HG03135 (cell line): ENCODE measurements around the gene ZNF460.

Source experiments
- ATAC-seq: cut with Tn5 transposase; IDR thresholded peaks from one replicate; pipeline ENCODE4 v1.9.1; 2021; ENCODE audit warnings: mild to moderate bottlenecking, moderate library complexity; ENCODE audit not compliant: unreplicated experiment

Gene ZNF460

DNA sequence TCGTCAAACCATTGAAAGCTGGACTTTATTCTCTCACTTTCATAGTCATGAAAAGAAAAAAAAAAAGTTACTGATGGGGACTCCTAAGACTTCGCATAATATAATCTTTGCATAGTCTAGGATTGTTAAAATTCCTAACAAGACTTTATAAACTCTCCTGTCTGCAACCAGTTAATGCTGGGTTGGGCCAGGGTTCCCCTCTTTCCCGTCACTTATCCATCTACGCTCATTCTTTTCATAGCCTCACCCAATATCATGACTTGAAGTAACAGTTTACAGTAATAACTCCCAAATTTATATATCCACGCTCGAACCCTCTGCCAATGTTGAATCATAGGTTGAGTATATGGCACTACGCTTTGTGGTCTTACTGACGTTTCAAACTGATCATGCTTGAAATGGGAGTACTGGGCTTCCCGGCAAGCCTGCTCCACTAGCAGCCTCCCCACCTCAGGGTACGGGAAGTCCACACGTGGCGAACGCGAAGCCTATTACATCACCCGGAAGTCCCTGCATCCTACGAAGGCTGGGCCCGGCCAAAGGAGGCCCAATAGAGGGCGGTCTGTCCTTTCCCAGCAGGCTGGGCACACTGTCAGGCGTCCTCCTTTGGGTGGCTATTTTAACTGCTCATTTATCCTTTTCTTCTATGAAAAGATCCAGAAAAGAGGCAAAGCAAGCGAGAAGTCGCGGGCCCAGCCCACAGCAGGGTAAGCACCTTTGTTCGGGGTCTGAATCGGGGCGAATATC lies 694 bp upstream of the ZNF460 start:
- ATAC-seq: peak; percentile 65

GRCh38 chr19:57280962-57281400 lies 696 bp downstream of the ZNF460 start:
- ATAC-seq: peak; percentile 2

GRCh38 chr19:57282011-57282643 lies 1.8 kb downstream of the ZNF460 start:
- ATAC-seq: no peak

DNA sequence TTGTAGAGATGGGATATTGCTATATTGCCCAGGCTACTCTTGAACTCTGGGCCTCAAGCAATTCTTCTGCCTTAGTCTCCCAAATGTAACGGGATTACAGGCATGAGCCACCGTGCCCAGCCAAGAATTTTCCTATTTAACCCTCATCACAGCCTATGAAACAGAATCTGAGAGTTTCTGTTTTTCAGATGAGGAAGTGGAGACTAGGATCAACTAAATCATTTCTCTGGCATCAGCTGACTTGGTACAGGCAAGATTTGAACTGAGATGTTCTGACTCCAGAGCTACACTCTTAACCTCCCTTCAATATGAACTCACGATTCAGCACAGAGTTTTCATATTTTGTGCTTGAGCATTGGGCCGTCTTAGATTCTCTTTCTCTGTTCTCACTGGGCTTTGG lies 8.1 kb downstream of the ZNF460 start:
- ATAC-seq: no peak

- no peak for ATAC-seq
Measured at GRCh38 chr19:57290970-57291369, 10.7 kb downstream of the ZNF460 start.

DNA sequence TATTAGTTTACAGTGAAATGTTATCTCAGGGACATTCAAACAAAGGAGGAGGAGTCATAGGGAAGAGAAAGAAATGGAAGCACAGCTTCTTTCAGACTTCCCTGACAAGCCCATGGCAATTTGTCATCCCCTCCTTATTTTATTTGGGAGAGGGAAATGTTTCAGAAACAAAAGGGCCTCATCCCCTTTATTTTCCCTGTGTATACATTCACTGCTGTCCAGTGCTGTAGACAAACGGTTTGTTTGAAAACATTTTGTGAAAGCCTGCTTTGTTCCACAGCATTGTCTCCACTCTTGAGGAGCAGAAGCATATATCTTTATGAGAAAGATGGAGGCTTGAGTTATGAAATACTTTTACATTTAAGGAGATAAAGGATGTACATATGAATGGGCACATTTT lies 12.3 kb downstream of the ZNF460 start:
- ATAC-seq: no peak

DNA sequence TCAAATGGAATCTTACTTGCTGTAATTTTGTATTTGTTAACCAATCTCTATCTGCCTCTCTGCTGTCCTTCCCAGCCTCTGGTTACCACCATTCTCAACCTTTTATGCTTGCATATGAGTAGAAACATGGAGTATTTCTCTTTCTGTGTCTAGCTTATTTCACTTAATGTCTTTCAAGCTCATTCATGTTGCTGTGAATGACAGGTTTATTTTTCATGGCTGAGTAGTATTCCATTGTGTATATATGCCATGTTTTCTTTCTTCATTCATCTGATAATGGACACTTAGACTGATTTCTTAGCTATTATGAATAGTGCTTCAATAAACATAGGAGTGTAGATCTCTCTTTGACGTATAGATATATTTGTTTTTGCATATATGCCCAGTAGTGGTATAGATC lies 13.4 kb downstream of the ZNF460 start:
- no peak for ATAC-seq

GRCh38 chr19:57302020-57302465 lies 21.8 kb downstream of the ZNF460 start:
- ATAC-seq: no peak

DNA sequence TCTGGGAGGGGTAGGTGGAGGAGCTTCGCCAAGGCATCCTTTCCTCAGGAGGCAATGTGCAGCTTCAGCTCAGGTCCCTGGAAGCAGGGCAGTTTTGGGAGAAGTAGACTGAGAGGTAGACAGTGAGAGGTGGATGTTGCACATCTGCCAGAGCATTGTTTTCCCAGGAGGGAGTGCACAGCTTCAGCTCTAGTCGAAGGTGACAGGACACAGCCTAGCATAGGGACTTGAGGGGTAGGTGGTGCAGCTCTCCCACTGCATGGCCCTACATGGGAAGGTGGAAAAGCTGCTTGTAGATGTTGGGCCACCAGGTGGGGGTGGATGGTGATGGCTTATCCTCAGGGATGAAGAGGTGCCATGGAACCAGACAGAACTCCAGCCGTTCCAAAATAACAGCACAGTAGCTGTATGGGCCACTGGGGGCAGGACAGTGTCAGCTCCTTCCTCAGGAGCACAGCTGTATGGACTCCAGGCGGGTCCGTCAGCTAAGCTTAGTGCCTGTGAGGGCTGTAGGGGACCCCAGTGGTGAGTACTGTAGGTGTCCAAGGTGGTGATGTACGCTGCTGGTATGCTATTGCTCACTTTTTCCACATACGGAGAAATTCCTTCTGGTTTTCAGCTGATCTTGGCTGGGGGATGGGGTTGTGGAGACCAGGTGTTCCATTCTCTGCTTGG lies 22.6 kb downstream of the ZNF460 start:
- no peak for ATAC-seq

DNA sequence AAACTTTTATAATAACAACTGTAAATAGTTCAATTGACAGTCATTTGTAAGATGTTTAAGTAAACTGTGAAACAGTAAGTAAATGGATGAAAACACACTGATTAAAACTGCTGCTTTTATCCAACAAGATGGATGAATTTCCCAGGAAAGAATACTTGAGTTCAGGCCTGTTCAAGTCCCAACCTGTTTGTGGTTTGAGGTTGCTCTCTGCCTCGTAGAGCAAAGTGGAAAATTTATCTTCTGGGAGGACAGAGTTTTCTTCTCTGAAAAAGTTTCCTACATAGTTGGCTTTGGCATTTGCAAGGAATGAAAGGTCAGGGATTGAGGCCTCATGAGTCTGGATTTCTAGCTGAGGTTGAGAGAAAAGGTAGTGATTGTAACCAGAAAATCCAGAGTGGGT lies 24.8 kb downstream of the ZNF460 start:
- no peak for ATAC-seq

DNA sequence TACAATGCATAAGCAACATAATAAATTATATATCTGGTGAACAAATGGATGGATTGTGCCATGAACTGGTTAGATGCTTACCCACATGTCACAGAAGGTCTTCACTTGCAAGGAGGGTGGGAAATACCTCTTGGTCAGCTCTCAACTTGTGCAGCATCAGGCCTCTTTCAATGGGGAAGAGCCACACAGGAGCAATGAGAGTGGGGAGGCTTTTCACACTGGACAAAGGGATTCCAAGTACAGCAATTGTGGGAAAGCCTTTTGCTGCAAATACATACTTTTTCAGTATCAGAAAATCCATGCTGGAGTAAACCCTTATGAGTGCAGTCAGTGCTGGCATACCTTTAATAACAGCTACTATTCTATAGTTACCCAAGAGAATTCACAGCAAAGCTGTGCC lies 28.2 kb downstream of the ZNF460 start:
- no peak for ATAC-seq

GRCh38 chr19:57310792-57311191 lies 30.5 kb downstream of the ZNF460 start:
- ATAC-seq: no peak

GRCh38 chr19:57314146-57314545 lies 33.9 kb downstream of the ZNF460 start:
- ATAC-seq: no peak

DNA sequence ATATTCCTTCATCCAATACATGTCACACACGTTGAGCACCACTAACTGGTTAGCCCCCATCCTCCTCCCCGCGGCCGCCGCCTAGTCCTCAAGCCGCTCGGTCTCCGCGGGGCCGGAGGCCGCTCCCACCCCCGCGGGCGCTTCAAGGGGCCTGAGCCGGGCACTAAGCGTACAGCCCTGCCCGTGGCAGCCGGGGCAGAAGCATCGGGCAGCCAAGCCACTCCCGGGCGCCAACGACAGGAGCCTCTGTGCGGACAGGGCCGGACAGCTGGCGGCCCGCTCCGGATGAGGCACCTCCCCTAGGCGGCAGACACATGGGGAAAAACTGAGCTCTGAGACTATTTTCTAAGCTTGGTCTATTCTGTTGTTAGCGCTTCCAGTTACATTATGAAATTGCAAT lies 37.2 kb downstream of the ZNF460 start:
- no peak for ATAC-seq

DNA sequence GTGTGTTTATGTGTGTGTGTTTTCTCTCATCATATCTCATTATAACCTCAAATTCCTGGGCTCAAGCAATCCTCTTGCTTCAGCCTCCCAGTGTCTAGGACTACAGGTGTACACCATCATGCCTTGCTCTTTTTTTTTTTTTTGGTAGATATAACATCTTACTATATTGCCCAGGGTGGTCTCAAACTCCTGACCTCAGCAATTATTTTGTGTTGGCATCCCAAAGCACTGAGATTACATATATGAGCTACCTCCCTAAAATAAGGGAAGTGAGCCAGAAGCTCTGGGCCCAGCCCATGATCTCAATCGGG lies 39.5 kb downstream of the ZNF460 start:
- ATAC-seq: no peak

GRCh38 chr19:57320180-57321084 lies 40.1 kb downstream of the ZNF460 start, which contains the start of gene ZNF543:
TSS of gene ZNF543 (plus strand) at chr19:57320472. CDS start at chr19:57320854, 382 bp downstream.
- peak; percentile 94 for ATAC-seq

- ATAC-seq: no peak
Measured at GRCh38 chr19:57321116-57321515, 40.8 kb downstream of the ZNF460 start.

- ATAC-seq: no peak
Measured at GRCh38 chr19:57321751-57322150, 41.5 kb downstream of the ZNF460 start.

GRCh38 chr19:57324992-57325391 lies 44.7 kb downstream of the ZNF460 start:
- no peak for ATAC-seq

DNA sequence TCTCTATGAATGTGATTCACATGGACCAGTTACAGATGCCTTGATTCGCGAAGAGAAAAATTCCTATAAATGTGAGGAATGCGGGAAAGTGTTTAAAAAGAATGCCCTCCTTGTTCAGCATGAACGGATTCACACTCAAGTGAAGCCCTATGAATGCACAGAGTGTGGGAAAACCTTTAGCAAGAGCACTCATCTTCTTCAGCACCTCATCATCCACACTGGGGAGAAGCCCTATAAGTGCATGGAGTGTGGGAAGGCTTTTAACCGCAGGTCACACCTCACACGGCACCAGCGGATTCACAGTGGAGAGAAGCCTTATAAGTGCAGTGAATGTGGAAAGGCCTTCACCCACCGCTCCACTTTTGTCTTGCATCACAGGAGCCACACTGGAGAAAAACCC lies 47.7 kb downstream of the ZNF460 start:
- no peak for ATAC-seq

DNA sequence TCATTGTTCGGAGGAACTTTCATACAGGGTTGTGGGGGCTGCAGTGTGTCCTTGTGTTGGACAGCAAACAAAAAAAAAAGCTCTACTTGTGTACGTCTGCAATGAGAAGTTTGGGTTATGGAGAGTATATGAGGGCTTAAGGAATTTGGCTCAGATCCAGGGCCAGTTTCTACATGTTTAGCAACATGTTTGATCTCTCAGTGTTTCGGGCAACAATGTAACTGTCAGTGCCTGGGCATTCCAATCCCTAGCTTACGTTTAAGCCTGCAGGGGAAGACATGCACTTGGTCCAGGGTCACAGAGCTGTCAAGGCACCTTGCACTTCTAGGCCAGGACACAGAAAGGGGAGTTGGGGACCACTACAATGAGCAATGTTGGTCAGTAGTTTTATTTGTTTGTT lies 53.9 kb downstream of the ZNF460 start:
- ATAC-seq: no peak
